Left colon (tissue), 2 donors: Measurements from ENCODE around the gene NFS1. TPM values are rescaled to one million over a fixed set of nuclear protein-coding genes. Genes with fewer than 3 reads are reported as not detected.
"Not testable (repeated sequence)": the region's sequence is repeated elsewhere in the genome, so short reads cannot be mapped to it uniquely, and the experiment has no call there.

ENCODE experiments used
- ATAC-seq: fragments of 200-7000 bp; cut with Tn5 transposase; one replicate; pipeline ENCODE4 v1.9.1; 2020; ENCODE audit warnings: mild to moderate bottlenecking, moderate library complexity
- DNase-seq, 2 donors: peaks; one replicate each; pipeline ENCODE4 v3.0.0-alpha.2; 2020
- intact Hi-C, 2 donors: fragments of 100-400 bp; cut with DNase I in 1 of 2; cut with micrococcal nuclease in 1 of 2; formaldehyde crosslinking; loops; one replicate each; pipeline versions ENCODE4 v1.11.2 to v1.14.0; 2022; cut with DNase I, micrococcal nuclease
- total RNA-seq, 2 donors: library from RNA; stranded (reverse); fragmentation: NEBNext Ultra II Directional; extraction: Animal tissue kit (Norgen Biotek cat#: 25700); gene quantifications; one replicate each; pipeline ENCODE4 v1.2.1, GENCODE V29; 2021
- donor health status: DM: no; HTN: no; CAD: no.
- donor health status: DM: yes; HTN: yes; CAD: no.

The NFS1 gene
- total RNA-seq, 2 donors from 2014 or later, result 31.5 to 39.0 TPM

GRCh38 chr20:35713120-35713519 lies 14.0 kb upstream of the NFS1 start:
- intact Hi-C loops, ATAC-seq, DNase-seq: not testable (repeated sequence)

GRCh38 chr20:35711588-35712209 lies 12.5 kb upstream of the NFS1 start:
- DNase-seq (no peak), ATAC-seq (no peak)
- intact Hi-C loops, result no loop called here

GRCh38 chr20:35710884-35711587 lies 11.9 kb upstream of the NFS1 start:
- ATAC-seq (no peak), DNase-seq (no peak)
- intact Hi-C loops, result no loop called here

GRCh38 chr20:35710039-35710438 lies 10.9 kb upstream of the NFS1 start:
- ATAC-seq (no peak), DNase-seq (no peak)
- intact Hi-C loops, result no loop called here

GRCh38 chr20:35709259-35709658 lies 10.1 kb upstream of the NFS1 start:
- ATAC-seq, result no peak
- intact Hi-C loops, result no loop called here

GRCh38 chr20:35708502-35708901 lies 9.3 kb upstream of the NFS1 start:
- intact Hi-C loops, result no loop called here
- DNase-seq, result no peak
- no peak for ATAC-seq

More at GRCh38 chr20:35709259-35709658, 10.1 kb upstream of the NFS1 start:
- DNase-seq, result no peak

- DNase-seq, intact Hi-C loops, ATAC-seq: not testable (repeated sequence)
Observed at GRCh38 chr20:35706591-35707529, 7.7 kb upstream of the NFS1 start.

GRCh38 chr20:35705894-35706293 lies 6.7 kb upstream of the NFS1 start:
- DNase-seq, intact Hi-C loops, ATAC-seq: not testable (repeated sequence)

- intact Hi-C loops, result no loop called here
- no peak for ATAC-seq
- DNase-seq, result no peak
Observed at GRCh38 chr20:35704514-35705261, 5.5 kb upstream of the NFS1 start.

- intact Hi-C loops, result no loop called here
Observed at GRCh38 chr20:35702824-35703695, 3.9 kb upstream of the NFS1 start.

GRCh38 chr20:35702051-35702823 lies 3.1 kb upstream of the NFS1 start:
- no peak for ATAC-seq
- no peak for DNase-seq
- intact Hi-C loops, result no loop called here

More at GRCh38 chr20:35702824-35703695, 3.9 kb upstream of the NFS1 start:
- DNase-seq, result no peak
- no peak for ATAC-seq

- no peak for ATAC-seq
- no peak for DNase-seq
- intact Hi-C loops, result no loop called here
Observed at GRCh38 chr20:35700625-35701148, 1.5 kb upstream of the NFS1 start.

GRCh38 chr20:35699957-35700624 lies 939 bp upstream of the NFS1 start:
- intact Hi-C loops, result no loop called here
- ATAC-seq, result peak; percentile 51
- no peak for DNase-seq

- DNase-seq, result no peak
- ATAC-seq, result peak; percentile 34
- intact Hi-C loops, result no loop called here
Observed at GRCh38 chr20:35698298-35699126, 640 bp downstream of the NFS1 start.

- ATAC-seq, result no peak
- no peak for DNase-seq
- intact Hi-C loops, result no loop called here
Observed at GRCh38 chr20:35697696-35698297, 1.4 kb downstream of the NFS1 start.
